HEK293 (cell line): ENCODE results near the gene NEO1.

Experiments used
- CTCF ChIA-PET: fragments of 350-600 bp; formaldehyde crosslinking; extraction: SDS; loops from one replicate; lab custom pipeline; 2021; ENCODE audit warnings: antibody characterized with exemption; lab: Yijun Ruan, JAX
- POLR2A ChIA-PET: fragments of 300-600 bp; formaldehyde crosslinking; extraction: SDS; loops from one replicate; lab custom pipeline; 2020; ENCODE audit warnings: antibody characterized with exemption, inconsistent platforms; lab: Yijun Ruan, JAX
- H3K27ac ChIP-seq: fragments of 200-500 bp; sonication (Bioruptor generic); 2 replicates; pipeline ENCODE4 v1.5.1; 2014; ENCODE audit warnings: low read depth, low read length, control low read depth, inconsistent platforms; ENCODE audit errors: extremely low read depth
- H3K36me3 ChIP-seq, 2 experiments: fragments of 200-500 bp in 1 of 2; sonication (Bioruptor generic) in 1 of 2; 1 replicate in 1 of 2; 2 replicates in 1 of 2; pipeline ENCODE4 v1.5.1; 2014 to 2017; ENCODE audit warnings: inconsistent platforms in 2 of 2, low read length in 2 of 2; ENCODE audit not compliant: control insufficient read depth in 2 of 2, insufficient read depth in 1 of 2
- H3K4me1 ChIP-seq: fragments of 200-500 bp; sonication (Bioruptor generic); 2 replicates; pipeline ENCODE4 v1.5.1; 2014; ENCODE audit warnings: mild to moderate bottlenecking, low read length, inconsistent platforms; ENCODE audit not compliant: control insufficient read depth, insufficient read depth
- H3K4me3 ChIP-seq: 2 replicates; pipeline ENCODE4 v1.5.1; 2011; ENCODE audit warnings: low read depth, mild to moderate bottlenecking, control low read depth, low read length, moderate library complexity
- H3K9me3 ChIP-seq: fragments of 200-500 bp; sonication (Bioruptor generic); 2 replicates; pipeline ENCODE4 v1.5.1; 2014; ENCODE audit warnings: low read depth, low read length, inconsistent platforms; ENCODE audit not compliant: control insufficient read depth, insufficient read depth
- BCL11B ChIP-seq: fragments of 450-650 bp; formaldehyde crosslinking; IDR thresholded peaks from 2 replicates; pipeline ENCODE4 v1.5.1; 2016; ENCODE audit warnings: low read depth, missing biosample characterization, missing genetic modification characterization
- HOXA7 ChIP-seq: sonication (generic); formaldehyde crosslinking; IDR thresholded peaks from 2 replicates; pipeline ENCODE4 v1.8.1; 2022; ENCODE audit warnings: missing genetic modification reagents, borderline replicate concordance
- IKZF3 ChIP-seq: fragments of 450-650 bp; IDR thresholded peaks from 2 replicates; pipeline ENCODE4 v1.5.0; 2018; ENCODE audit warnings: missing biosample characterization, mild to moderate bottlenecking, missing genetic modification characterization, moderate library complexity
- MZF1 ChIP-seq: fragments of 450-650 bp; formaldehyde crosslinking; IDR thresholded peaks from 2 replicates; pipeline ENCODE4 v1.5.1; 2017; ENCODE audit warnings: missing biosample characterization, missing genetic modification characterization, borderline replicate concordance
- OVOL3 ChIP-seq: fragments of 450-650 bp; formaldehyde crosslinking; IDR thresholded peaks from 2 replicates; pipeline ENCODE4 v1.5.1; 2016; ENCODE audit warnings: missing biosample characterization, missing genetic modification characterization
- PRDM10 ChIP-seq: fragments of 450-650 bp; formaldehyde crosslinking; IDR thresholded peaks from 2 replicates; pipeline ENCODE4 v1.5.1; 2016; ENCODE audit warnings: missing biosample characterization, missing genetic modification characterization
- SP7 ChIP-seq: fragments of 450-650 bp; formaldehyde crosslinking; IDR thresholded peaks from 2 replicates; pipeline ENCODE4 v1.5.1; 2016; ENCODE audit warnings: missing biosample characterization, missing genetic modification characterization
- YY1 ChIP-seq: fragments of 450-650 bp; formaldehyde crosslinking; IDR thresholded peaks from 2 replicates; pipeline ENCODE4 v1.5.1; 2018; ENCODE audit warnings: missing biosample characterization, missing genetic modification characterization
- ZBTB49 ChIP-seq: fragments of 450-650 bp; formaldehyde crosslinking; IDR thresholded peaks from 2 replicates; pipeline ENCODE4 v1.5.1; 2016; ENCODE audit warnings: missing biosample characterization, missing genetic modification characterization, low read depth
- ZFP37 ChIP-seq: fragments of 450-650 bp; formaldehyde crosslinking; IDR thresholded peaks from 2 replicates; pipeline ENCODE4 v1.5.1; 2016; ENCODE audit warnings: missing biosample characterization, missing genetic modification characterization
- ZNF133 ChIP-seq: fragments of 450-650 bp; formaldehyde crosslinking; IDR thresholded peaks from 2 replicates; pipeline ENCODE4 v1.5.1; 2016; ENCODE audit warnings: missing biosample characterization, missing genetic modification characterization
- ZNF146 ChIP-seq: fragments of 450-650 bp; formaldehyde crosslinking; IDR thresholded peaks from 2 replicates; pipeline ENCODE4 v1.5.1; 2016; ENCODE audit warnings: missing biosample characterization, missing genetic modification characterization
- ZNF169 ChIP-seq: fragments of 450-650 bp; formaldehyde crosslinking; IDR thresholded peaks from 2 replicates; pipeline ENCODE4 v1.5.1; 2016; ENCODE audit warnings: missing biosample characterization, missing genetic modification characterization
- ZNF202 ChIP-seq: fragments of 450-650 bp; formaldehyde crosslinking; IDR thresholded peaks from 2 replicates; pipeline ENCODE4 v1.5.1; 2016; ENCODE audit warnings: missing biosample characterization, missing genetic modification characterization, borderline replicate concordance
- ZNF394 ChIP-seq: fragments of 450-650 bp; formaldehyde crosslinking; IDR thresholded peaks from 2 replicates; pipeline ENCODE4 v1.5.1; 2016; ENCODE audit warnings: missing biosample characterization, missing genetic modification characterization, mild to moderate bottlenecking, moderate library complexity, borderline replicate concordance
- ZNF398 ChIP-seq: fragments of 450-650 bp; formaldehyde crosslinking; IDR thresholded peaks from 2 replicates; pipeline ENCODE4 v1.5.1; 2017; ENCODE audit warnings: missing biosample characterization, missing genetic modification characterization
- ZNF404 ChIP-seq: fragments of 450-650 bp; formaldehyde crosslinking; IDR thresholded peaks from 2 replicates; pipeline ENCODE4 v1.5.1; 2017; ENCODE audit warnings: missing biosample characterization, missing genetic modification characterization
- ZNF433 ChIP-seq: fragments of 450-650 bp; formaldehyde crosslinking; IDR thresholded peaks from 2 replicates; pipeline ENCODE4 v1.5.1; 2016; ENCODE audit warnings: missing biosample characterization, missing genetic modification characterization, low read depth
- ZNF530 ChIP-seq: fragments of 450-650 bp; formaldehyde crosslinking; IDR thresholded peaks from 2 replicates; pipeline ENCODE4 v1.5.1; 2016; ENCODE audit warnings: low read depth, missing biosample characterization, missing genetic modification characterization
- ZNF610 ChIP-seq: fragments of 450-650 bp; formaldehyde crosslinking; IDR thresholded peaks from 2 replicates; pipeline ENCODE4 v1.5.1; 2016; ENCODE audit warnings: missing biosample characterization, missing genetic modification characterization, borderline replicate concordance

NEO1 gene

GRCh38 chr15:73035221-73035620 lies 17.0 kb upstream of the NEO1 start:
- CTCF ChIA-PET: interaction anchor here (0.6 to 1.0 kb wide), 3 partner anchors 18 to 837 kb away, joined by 3 read pairs; no protein-coding TSS in a partner anchor
- POLR2A ChIA-PET: no interaction called here
- Histone ChIP-seq H3K9me3 (no peaks in the 10 kb centered on the region), H3K4me3 (no peak overlapping the region), H3K4me1 (no peaks in the 10 kb centered on the region), H3K36me3 (no peaks in the 10 kb centered on the region), H3K27ac (no peak overlapping the region)
- TF ChIP-seq ZNF433 (tag by site-specific recombination) (no peak), BCL11B (no peak), ZNF146 (tag by site-specific recombination) (no peak)

GRCh38 chr15:73038220-73038619 lies 14.0 kb upstream of the NEO1 start:
- H3K36me3 ChIP-seq: no peaks in the 10 kb centered on the region
- H3K4me3 ChIP-seq: no peak overlapping the region
- no peaks in the 10 kb centered on the region for H3K9me3 ChIP-seq
- CTCF ChIA-PET: interaction anchor here (0.6 to 1.6 kb wide), 3 partner anchors 20 to 1951 kb away, joined by 3 to 6 read pairs (median 3); no protein-coding TSS in a partner anchor
- POLR2A ChIA-PET: no interaction called here
- TF ChIP-seq MZF1 (tag by site-specific recombination) (no peak), ZNF404 (tag by site-specific recombination) (no peak), ZNF610 (tag by site-specific recombination) (no peak), OVOL3 (tag by site-specific recombination) (no peak), ZNF169 (tag by site-specific recombination) (no peak), YY1 (no peak), IKZF3 (tag by site-specific recombination) (no peak), ZNF202 (no peak), ZNF530 (no peak)
- no peak overlapping the region for H3K27ac ChIP-seq
- no peaks in the 10 kb centered on the region for H3K4me1 ChIP-seq

- Histone ChIP-seq H3K9me3 (no peaks in the 10 kb centered on the region), H3K36me3 (no peaks in the 10 kb centered on the region), H3K4me3 (no peak overlapping the region), H3K4me1 (peaks cover 32% of the 10 kb centered on the region), H3K27ac (0 out of 2 replicates have a peak overlapping the region, but pooled peaks have one; percentile 11)
- ChIA-PET POLR2A (no interaction called here), CTCF (interaction anchor here (0.6 kb wide), 1 partner anchor 36 kb away, joined by 4 read pairs; no protein-coding TSS in a partner anchor)
- TF ChIP-seq PRDM10 (tag by site-specific recombination): no peak
- TF ChIP-seq HOXA7 (CRISPR knock-in tag): no peak
- TF ChIP-seq SP7 (tag by site-specific recombination): peak; percentile 97
These were observed 6.2 kb upstream of the NEO1 start for GRCh38 chr15:73046073-73046472.

GRCh38 chr15:73047882-73048281 lies 4.4 kb upstream of the NEO1 start:
- CTCF ChIA-PET: interaction anchor here (0.6 kb wide), 1 partner anchor 310 kb away, joined by 3 read pairs; no protein-coding TSS in a partner anchor
- no peaks in the 10 kb centered on the region for H3K9me3 ChIP-seq
- no peak overlapping the region for H3K27ac ChIP-seq
- H3K4me3 ChIP-seq: no peak overlapping the region
- POLR2A ChIA-PET: no interaction called here
- H3K4me1 ChIP-seq: peaks cover 35% of the 10 kb centered on the region
- H3K36me3 ChIP-seq: no peaks in the 10 kb centered on the region
- TF ChIP-seq ZFP37: no peak
- TF ChIP-seq ZNF133 (tag by site-specific recombination): no peak
- peak; percentile 67 for TF ChIP-seq ZNF398 (tag by site-specific recombination)
- TF ChIP-seq ZNF394 (tag by site-specific recombination): no peak
- no peak for TF ChIP-seq ZBTB49 (tag by site-specific recombination)
